ENCODE data around the gene SLC25A21.

Gene SLC25A21

GRCh38 chr14:36857842-36858445, 314.5 kb downstream of the SLC25A21 start:
- ATAC-seq (replicated peaks) = no peak
- no peak overlapping the region for H3K4me3 Mint-ChIP-seq
- peaks cover 0 to 4% of the 10 kb centered on the region in 2 donors for H3K27me3 Mint-ChIP-seq
- peaks cover 4 to 6% of the 10 kb centered on the region in 2 donors for H3K9me3 Mint-ChIP-seq
- no peak for DNase-seq
- no peaks in the 10 kb centered on the region for H3K4me1 Mint-ChIP-seq
- H3K36me3 Mint-ChIP-seq = no peaks in the 10 kb centered on the region
- no peak overlapping the region for H3K27ac Mint-ChIP-seq

- H3K36me3 Mint-ChIP-seq = no peaks in the 10 kb centered on the region
- no peak overlapping the region for H3K27ac Mint-ChIP-seq
- no peak overlapping the region for H3K4me3 Mint-ChIP-seq
- ATAC-seq (replicated peaks) = no peak
- peaks cover 4 to 5% of the 10 kb centered on the region in 2 donors for H3K9me3 Mint-ChIP-seq
- DNase-seq = no peak
- H3K27me3 Mint-ChIP-seq = peaks cover 0 to 4% of the 10 kb centered on the region in 2 donors
- no peaks in the 10 kb centered on the region for H3K4me1 Mint-ChIP-seq
Measured at GRCh38 chr14:36857136-36857535, 315.3 kb downstream of the SLC25A21 start.

GRCh38 chr14:36856095-36856878, 316.1 kb downstream of the SLC25A21 start:
- ATAC-seq (replicated peaks) (no peak), DNase-seq (no peak)
- Mint-ChIP-seq H3K27ac (no peak overlapping the region), H3K36me3 (no peaks in the 10 kb centered on the region), H3K4me1 (no peaks in the 10 kb centered on the region), H3K9me3 (peaks cover 2 to 4% of the 10 kb centered on the region in 2 donors), H3K27me3 (peaks cover 0 to 4% of the 10 kb centered on the region in 2 donors), H3K4me3 (no peak overlapping the region)

GRCh38 chr14:36855396-36855795, 317.0 kb downstream of the SLC25A21 start:
- ATAC-seq (replicated peaks) (no peak), DNase-seq (no peak)
- Mint-ChIP-seq H3K9me3 (peaks cover 2 to 4% of the 10 kb centered on the region in 2 donors), H3K4me1 (no peaks in the 10 kb centered on the region), H3K36me3 (no peaks in the 10 kb centered on the region), H3K4me3 (no peak overlapping the region), H3K27ac (no peak overlapping the region), H3K27me3 (peaks cover 0 to 4% of the 10 kb centered on the region in 2 donors)

GRCh38 chr14:36852981-36853691, 319.3 kb downstream of the SLC25A21 start:
- H3K4me3 Mint-ChIP-seq = no peak overlapping the region
- no peaks in the 10 kb centered on the region for H3K4me1 Mint-ChIP-seq
- DNase-seq = no peak
- H3K27me3 Mint-ChIP-seq = peaks cover 0 to 4% of the 10 kb centered on the region in 2 donors
- H3K36me3 Mint-ChIP-seq = no peaks in the 10 kb centered on the region
- H3K27ac Mint-ChIP-seq = no peak overlapping the region
- H3K9me3 Mint-ChIP-seq = peaks cover 0 to 4% of the 10 kb centered on the region in 2 donors
- no peak for ATAC-seq (replicated peaks)

GRCh38 chr14:36848213-36848612, 324.2 kb downstream of the SLC25A21 start:
- no peaks in the 10 kb centered on the region for H3K36me3 Mint-ChIP-seq
- no peak overlapping the region for H3K27ac Mint-ChIP-seq
- ATAC-seq (replicated peaks) (no peak), DNase-seq (no peak)
- H3K4me3 Mint-ChIP-seq = no peak overlapping the region
- H3K27me3 Mint-ChIP-seq = no peaks in the 10 kb centered on the region
- H3K4me1 Mint-ChIP-seq = no peaks in the 10 kb centered on the region
- peaks cover 0 to 2% of the 10 kb centered on the region in 2 donors for H3K9me3 Mint-ChIP-seq

GRCh38 chr14:36847366-36847765, 325.0 kb downstream of the SLC25A21 start:
- ATAC-seq (replicated peaks) = no peak
- H3K4me3 Mint-ChIP-seq = no peak overlapping the region
- no peaks in the 10 kb centered on the region for H3K36me3 Mint-ChIP-seq
- no peak overlapping the region for H3K27ac Mint-ChIP-seq
- H3K27me3 Mint-ChIP-seq = no peaks in the 10 kb centered on the region
- no peak for DNase-seq
- no peaks in the 10 kb centered on the region for H3K4me1 Mint-ChIP-seq
- peaks cover 0 to 2% of the 10 kb centered on the region in 2 donors for H3K9me3 Mint-ChIP-seq

- H3K9me3 Mint-ChIP-seq = peaks cover 0 to 2% of the 10 kb centered on the region in 2 donors
- ATAC-seq (replicated peaks) (no peak), DNase-seq (no peak)
- H3K27me3 Mint-ChIP-seq = no peaks in the 10 kb centered on the region
- no peak overlapping the region for H3K4me3 Mint-ChIP-seq
- no peak overlapping the region for H3K27ac Mint-ChIP-seq
- no peaks in the 10 kb centered on the region for H3K4me1 Mint-ChIP-seq
- H3K36me3 Mint-ChIP-seq = no peaks in the 10 kb centered on the region
Measured at GRCh38 chr14:36845356-36846012, 326.9 kb downstream of the SLC25A21 start.

- no peak overlapping the region for H3K4me3 Mint-ChIP-seq
- peaks cover 0 to 2% of the 10 kb centered on the region in 2 donors for H3K9me3 Mint-ChIP-seq
- H3K36me3 Mint-ChIP-seq = no peaks in the 10 kb centered on the region
- no peak overlapping the region for H3K27ac Mint-ChIP-seq
- H3K27me3 Mint-ChIP-seq = no peaks in the 10 kb centered on the region
- H3K4me1 Mint-ChIP-seq = no peaks in the 10 kb centered on the region
- ATAC-seq (replicated peaks) = no peak
- no peak for DNase-seq
Measured at GRCh38 chr14:36844443-36845195, 327.8 kb downstream of the SLC25A21 start.

- H3K4me1 Mint-ChIP-seq = no peaks in the 10 kb centered on the region
- DNase-seq (no peak), ATAC-seq (replicated peaks) (no peak)
- no peak overlapping the region for H3K4me3 Mint-ChIP-seq
- no peaks in the 10 kb centered on the region for H3K27me3 Mint-ChIP-seq
- H3K36me3 Mint-ChIP-seq = no peaks in the 10 kb centered on the region
- H3K27ac Mint-ChIP-seq = no peak overlapping the region
- peaks cover 0 to 2% of the 10 kb centered on the region in 2 donors for H3K9me3 Mint-ChIP-seq
Measured at GRCh38 chr14:36843410-36843809, 329.0 kb downstream of the SLC25A21 start.

GRCh38 chr14:36835128-36835527, 337.3 kb downstream of the SLC25A21 start:
- peaks cover 0 to 3% of the 10 kb centered on the region in 2 donors for H3K9me3 Mint-ChIP-seq
- H3K27ac Mint-ChIP-seq = no peak overlapping the region
- H3K4me1 Mint-ChIP-seq = no peaks in the 10 kb centered on the region
- DNase-seq = no peak
- no peak overlapping the region for H3K4me3 Mint-ChIP-seq
- no peak for ATAC-seq (replicated peaks)
- H3K36me3 Mint-ChIP-seq = no peaks in the 10 kb centered on the region
- no peaks in the 10 kb centered on the region for H3K27me3 Mint-ChIP-seq

- no peaks in the 10 kb centered on the region for H3K36me3 Mint-ChIP-seq
Measured at GRCh38 chr14:36834293-36834692, 338.1 kb downstream of the SLC25A21 start.

GRCh38 chr14:36829547-36829946, 342.9 kb downstream of the SLC25A21 start:
- no peak overlapping the region for H3K4me3 Mint-ChIP-seq
- no peaks in the 10 kb centered on the region for H3K27me3 Mint-ChIP-seq
- no peak for DNase-seq
- no peak for ATAC-seq (replicated peaks)
- no peak overlapping the region for H3K27ac Mint-ChIP-seq
- H3K4me1 Mint-ChIP-seq = no peaks in the 10 kb centered on the region
- peaks cover 0 to 1% of the 10 kb centered on the region in 2 donors for H3K9me3 Mint-ChIP-seq
- H3K36me3 Mint-ChIP-seq = no peaks in the 10 kb centered on the region

More at GRCh38 chr14:36834293-36834692, 338.1 kb downstream of the SLC25A21 start:
- Mint-ChIP-seq H3K4me3 (no peak overlapping the region), H3K27me3 (no peaks in the 10 kb centered on the region), H3K27ac (no peak overlapping the region), H3K4me1 (no peaks in the 10 kb centered on the region), H3K9me3 (peaks cover 0 to 3% of the 10 kb centered on the region in 2 donors)
- ATAC-seq (replicated peaks) = no peak
- no peak for DNase-seq

GRCh38 chr14:36827861-36828260, 344.5 kb downstream of the SLC25A21 start:
- ATAC-seq (replicated peaks) = no peak
- H3K4me1 Mint-ChIP-seq = no peaks in the 10 kb centered on the region
- no peaks in the 10 kb centered on the region for H3K27me3 Mint-ChIP-seq
- H3K36me3 Mint-ChIP-seq = no peaks in the 10 kb centered on the region
- H3K27ac Mint-ChIP-seq = no peak overlapping the region
- H3K9me3 Mint-ChIP-seq = peaks cover 0 to 1% of the 10 kb centered on the region in 2 donors
- no peak for DNase-seq
- H3K4me3 Mint-ChIP-seq = no peak overlapping the region

All from stimulated activated naive B cell treated with anti-CD40 and anti-IgM and Interleukin-4, amounts not matched to agents 10 μg/mL and 1 μg/mL and 100 μg/mL, for 72 hours (primary cell).